ENCODE results near the gene RTKN. TPM values are rescaled to one million over a fixed set of nuclear protein-coding genes. Genes with fewer than 3 reads are reported as not detected.

Gene RTKN
- total RNA-seq, 4 donors from 2014 or later, result 44.9 to 71.8 (median 48.3) TPM

- H3K4me3 ChIP-seq (ENCODE audit: low read depth, poor library complexity, severe bottlenecking), result no peak overlapping the region
- no peak for TF ChIP-seq POLR2A (IDR thresholded peaks at IDR 0.05)
- intact Hi-C loops (cut with DNase I; ENCODE audit: low total_unique reads), result no loop called here
- DNase-seq (ENCODE audit: low spot score in 2 of 2), result no peak
- WGBS, 2 donors, result 87 to 91% methylated on average over 2 of the region's 2 CpGs
Observed at GRCh38 chr2:74420006-74420405, 21.7 kb downstream of the RTKN start.

- no peak for TF ChIP-seq POLR2A (IDR thresholded peaks at IDR 0.05)
- no peak for TF ChIP-seq CTCF (IDR thresholded peaks at IDR 0.05)
- no peak overlapping the region for H3K4me3 ChIP-seq (ENCODE audit: low read depth, poor library complexity, severe bottlenecking)
- intact Hi-C loops (cut with DNase I; ENCODE audit: low total_unique reads), result no loop called here
- WGBS, 2 donors, result 78 to 82% methylated on average over 1 of the region's 1 CpG
- no peak for DNase-seq (ENCODE audit: low spot score in 2 of 2)
Observed at GRCh38 chr2:74419345-74419744, 22.4 kb downstream of the RTKN start.

DNA sequence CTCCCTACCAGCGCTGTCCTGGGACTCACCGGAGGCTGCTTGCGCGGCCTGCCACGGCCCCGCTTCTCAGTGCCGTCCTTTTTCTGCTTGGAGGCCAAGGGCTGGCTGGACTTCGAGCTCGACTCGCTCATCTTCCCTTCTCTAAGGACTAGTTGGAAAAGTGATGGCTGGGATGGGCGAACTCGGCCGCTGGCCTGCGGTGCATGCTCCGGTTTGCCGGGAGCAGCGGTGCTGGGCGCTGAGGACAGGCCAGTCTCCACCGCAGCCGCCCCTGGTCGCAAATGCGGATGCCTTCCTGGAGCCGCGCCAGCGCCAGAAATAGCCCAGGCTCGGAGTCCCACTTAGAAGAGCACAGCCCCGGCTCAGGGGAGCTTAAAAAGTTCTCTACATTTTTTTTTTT, 23.4 kb downstream of the RTKN start:
- peak in 1 of 2 donors; percentile 84 for DNase-seq (ENCODE audit: low spot score in 2 of 2)
- WGBS, 2 donors, result 84% methylated on average over 27 of the region's 27 CpGs
- no peak for TF ChIP-seq CTCF (IDR thresholded peaks at IDR 0.05)
- TF ChIP-seq POLR2A (IDR thresholded peaks at IDR 0.05), result no peak
- H3K4me3 ChIP-seq (ENCODE audit: low read depth, poor library complexity, severe bottlenecking), result no peak overlapping the region
- intact Hi-C loops (cut with DNase I; ENCODE audit: low total_unique reads), result no loop called here

- intact Hi-C loops (cut with DNase I; ENCODE audit: low total_unique reads), result no loop called here
- WGBS, 2 donors, result 87 to 91% methylated on average over 6 of the region's 6 CpGs
- TF ChIP-seq CTCF (IDR thresholded peaks at IDR 0.05), result no peak
- no peak for TF ChIP-seq POLR2A (IDR thresholded peaks at IDR 0.05)
- peak in 1 of 2 donors; percentile 60 for DNase-seq (ENCODE audit: low spot score in 2 of 2)
- no peak overlapping the region for H3K4me3 ChIP-seq (ENCODE audit: low read depth, poor library complexity, severe bottlenecking)
Observed at GRCh38 chr2:74417763-74418162, 24.0 kb downstream of the RTKN start.

GRCh38 chr2:74417197-74417596, 24.5 kb downstream of the RTKN start:
- intact Hi-C loops (cut with DNase I; ENCODE audit: low total_unique reads), result no loop called here
- 70 to 96% methylated on average over 3 of the region's 3 CpGs for WGBS, 2 donors
- DNase-seq (ENCODE audit: low spot score in 2 of 2), result no peak
- TF ChIP-seq CTCF (IDR thresholded peaks at IDR 0.05) (no peak), POLR2A (IDR thresholded peaks at IDR 0.05) (no peak)
- H3K4me3 ChIP-seq (ENCODE audit: low read depth, poor library complexity, severe bottlenecking), result no peak overlapping the region

DNA sequence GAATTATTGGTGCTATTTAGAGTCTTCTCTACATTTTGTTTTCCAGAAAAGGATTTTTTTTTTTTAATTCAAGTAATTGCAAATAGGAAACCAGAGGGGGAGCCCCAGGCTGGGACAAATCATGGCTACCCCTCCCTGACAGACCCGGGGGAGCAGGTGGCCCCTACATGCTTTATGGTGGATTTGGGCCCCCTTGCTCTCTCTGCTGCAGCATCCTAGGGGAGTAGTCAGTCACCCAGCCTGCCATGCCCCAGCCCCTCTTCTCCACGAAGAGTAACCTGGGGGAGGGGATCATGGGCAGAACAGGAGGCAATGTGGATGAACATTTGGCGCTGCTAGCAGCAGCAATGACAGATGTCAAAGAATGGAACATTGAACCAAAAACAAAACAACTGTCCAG, 25.0 kb downstream of the RTKN start:
- no peak for TF ChIP-seq CTCF (IDR thresholded peaks at IDR 0.05)
- no peak for TF ChIP-seq POLR2A (IDR thresholded peaks at IDR 0.05)
- WGBS, 2 donors, result 57 to 76% methylated on average over 3 of the region's 3 CpGs
- peak in 1 of 2 donors; percentile 54 for DNase-seq (ENCODE audit: low spot score in 2 of 2)
- intact Hi-C loops (cut with DNase I; ENCODE audit: low total_unique reads), result no loop called here
- no peak overlapping the region for H3K4me3 ChIP-seq (ENCODE audit: low read depth, poor library complexity, severe bottlenecking)

Measured in lower leg skin (tissue), 4 donors.